Vagina (tissue), 2 donors: ENCODE measurements around the gene NAGA.

Experiments used
- POLR2A ChIP-seq, 2 donors: fragments of 450-650 bp; IDR thresholded peaks; one replicate each; pipeline ENCODE4 v1.6.1; 2017; ENCODE audit warnings: antibody characterized with exemption in 2 of 2, mild to moderate bottlenecking in 2 of 2, moderate library complexity in 2 of 2
- TF ChIP-seq, protein P1 (sequence below), 3 experiments: fragments of 450-650 bp in 2 of 3; fragments of 200-600 bp in 1 of 3; sonication (generic) in 1 of 3; IDR thresholded peaks; one replicate each; pipeline ENCODE4 v1.5.1; 2017 to 2019; ENCODE audit warnings: antibody characterized with exemption in 3 of 3, mild to moderate bottlenecking in 2 of 3, moderate library complexity in 2 of 3

DNA sequence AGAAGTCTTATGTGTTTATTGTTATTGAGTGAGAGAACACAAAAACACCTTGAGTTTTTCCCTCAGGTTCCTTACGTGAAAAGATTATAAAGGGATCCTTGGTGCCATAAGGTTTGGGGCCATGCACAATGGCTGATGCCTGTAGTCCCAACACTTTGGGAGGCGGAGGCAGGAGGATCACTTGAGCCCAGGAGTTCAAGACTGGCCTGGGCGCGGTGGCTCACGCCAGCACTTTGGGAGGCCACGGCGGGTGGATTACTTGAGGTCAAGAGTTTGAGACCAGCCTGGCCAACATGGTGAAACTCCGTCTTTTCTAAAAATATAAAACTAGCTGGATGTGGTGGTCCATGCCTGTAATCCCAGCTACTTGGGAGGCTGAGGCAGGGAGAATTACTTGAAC, 14.3 kb upstream of the NAGA start:
- TF ChIP-seq, protein P1, sequence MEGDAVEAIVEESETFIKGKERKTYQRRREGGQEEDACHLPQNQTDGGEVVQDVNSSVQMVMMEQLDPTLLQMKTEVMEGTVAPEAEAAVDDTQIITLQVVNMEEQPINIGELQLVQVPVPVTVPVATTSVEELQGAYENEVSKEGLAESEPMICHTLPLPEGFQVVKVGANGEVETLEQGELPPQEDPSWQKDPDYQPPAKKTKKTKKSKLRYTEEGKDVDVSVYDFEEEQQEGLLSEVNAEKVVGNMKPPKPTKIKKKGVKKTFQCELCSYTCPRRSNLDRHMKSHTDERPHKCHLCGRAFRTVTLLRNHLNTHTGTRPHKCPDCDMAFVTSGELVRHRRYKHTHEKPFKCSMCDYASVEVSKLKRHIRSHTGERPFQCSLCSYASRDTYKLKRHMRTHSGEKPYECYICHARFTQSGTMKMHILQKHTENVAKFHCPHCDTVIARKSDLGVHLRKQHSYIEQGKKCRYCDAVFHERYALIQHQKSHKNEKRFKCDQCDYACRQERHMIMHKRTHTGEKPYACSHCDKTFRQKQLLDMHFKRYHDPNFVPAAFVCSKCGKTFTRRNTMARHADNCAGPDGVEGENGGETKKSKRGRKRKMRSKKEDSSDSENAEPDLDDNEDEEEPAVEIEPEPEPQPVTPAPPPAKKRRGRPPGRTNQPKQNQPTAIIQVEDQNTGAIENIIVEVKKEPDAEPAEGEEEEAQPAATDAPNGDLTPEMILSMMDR (IDR thresholded peaks at IDR 0.05) = no peak
- TF ChIP-seq POLR2A (IDR thresholded peaks at IDR 0.05) = no peak
